ENCODE data around the gene PRR5L.

- TF ChIP-seq CTCF (IDR thresholded peaks at IDR 0.05): no peak
- TF ChIP-seq ELF1 (IDR thresholded peaks at IDR 0.05): no peak
- no peak for TF ChIP-seq USF2 (IDR thresholded peaks at IDR 0.05; ENCODE audit: borderline replicate concordance, low read depth, low read length)
- TF ChIP-seq CHD2 (IDR thresholded peaks at IDR 0.05; ENCODE audit: low read length, partially characterized antibody): no peak
- TF ChIP-seq RXRA (IDR thresholded peaks at IDR 0.05; ENCODE audit: borderline replicate concordance, low read depth): no peak
- TF ChIP-seq REST (IDR thresholded peaks at IDR 0.05; ENCODE audit: low read depth, low read length): no peak
- no peak for TF ChIP-seq RCOR1 (IDR thresholded peaks at IDR 0.05; ENCODE audit: low read length)
- TF ChIP-seq RAD21 (IDR thresholded peaks at IDR 0.05; ENCODE audit: low read length): no peak
- TF ChIP-seq JUND (IDR thresholded peaks at IDR 0.05): no peak
These were observed 174.1 kb downstream of the PRR5L start for GRCh38 chr11:36469881-36470802.

Data from SK-N-SH (cell line).